ENCODE measurements around the gene CCDC88B.

DNA sequence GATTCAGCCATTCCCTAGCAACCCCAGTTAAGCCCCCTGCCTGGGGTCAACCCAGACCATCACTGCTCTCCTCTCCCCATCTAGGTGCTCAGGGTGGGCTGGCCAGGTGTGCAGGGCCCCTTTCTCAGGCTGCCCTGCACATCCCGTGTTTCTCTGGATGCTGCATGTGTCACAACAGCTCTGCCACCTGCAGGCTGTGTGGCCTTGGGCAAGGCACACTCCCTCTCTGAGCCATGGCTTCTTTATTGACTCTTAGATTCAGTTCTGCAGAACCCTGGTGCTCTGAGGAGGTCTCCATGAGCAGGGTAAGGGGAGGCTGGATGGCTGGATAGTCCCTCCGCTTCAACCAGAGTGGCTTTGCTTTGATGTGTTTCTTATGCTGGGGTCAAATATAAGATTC, 43.6 kb downstream of the CCDC88B start:
- TF ChIP-seq TCF7L2 (IDR thresholded peaks at IDR 0.05; ENCODE audit: borderline replicate concordance, extremely low read depth, insufficient read depth, insufficient read length): no peak
- TF ChIP-seq ZFX (IDR thresholded peaks at IDR 0.05): no peak

Data from HCT116 (cell line).